ENCODE results near the gene TIAM1.

TIAM1 gene

GRCh38 chr21:31367801-31368200, 23.7 kb upstream of the TIAM1 start:
- Mint-ChIP-seq H3K36me3 (ENCODE audit: low read depth) (no peaks in the 10 kb centered on the region), H3K4me1 (ENCODE audit: low read depth) (peaks cover 13% of the 10 kb centered on the region), H3K27ac (no peak overlapping the region), H3K27me3 (peaks cover 3% of the 10 kb centered on the region), H3K4me3 (no peak overlapping the region), H3K9me3 (no peaks in the 10 kb centered on the region)
- intact Hi-C loops (cut with micrococcal nuclease): no loop called here

GRCh38 chr21:31366825-31367224, 22.8 kb upstream of the TIAM1 start:
- H3K9me3 Mint-ChIP-seq: no peaks in the 10 kb centered on the region
- H3K36me3 Mint-ChIP-seq (ENCODE audit: low read depth): no peaks in the 10 kb centered on the region
- H3K4me3 Mint-ChIP-seq: no peak overlapping the region
- intact Hi-C loops (cut with micrococcal nuclease): no loop called here
- peaks cover 13% of the 10 kb centered on the region for H3K4me1 Mint-ChIP-seq (ENCODE audit: low read depth)
- H3K27me3 Mint-ChIP-seq: peaks cover 2% of the 10 kb centered on the region
- H3K27ac Mint-ChIP-seq: no peak overlapping the region

GRCh38 chr21:31364253-31364945, 20.3 kb upstream of the TIAM1 start:
- Mint-ChIP-seq H3K27ac (no peak overlapping the region), H3K4me1 (ENCODE audit: low read depth) (peaks cover 13% of the 10 kb centered on the region), H3K36me3 (ENCODE audit: low read depth) (no peaks in the 10 kb centered on the region), H3K27me3 (peaks cover 2% of the 10 kb centered on the region), H3K4me3 (no peak overlapping the region), H3K9me3 (peaks cover 6% of the 10 kb centered on the region)
- intact Hi-C loops (cut with micrococcal nuclease): no loop called here

GRCh38 chr21:31363720-31364119, 19.7 kb upstream of the TIAM1 start:
- Mint-ChIP-seq H3K4me1 (ENCODE audit: low read depth) (peaks cover 13% of the 10 kb centered on the region), H3K9me3 (peaks cover 9% of the 10 kb centered on the region), H3K27me3 (peaks cover 2% of the 10 kb centered on the region), H3K27ac (no peak overlapping the region), H3K36me3 (ENCODE audit: low read depth) (no peaks in the 10 kb centered on the region), H3K4me3 (no peak overlapping the region)
- intact Hi-C loops (cut with micrococcal nuclease): no loop called here

GRCh38 chr21:31360717-31361116, 16.7 kb upstream of the TIAM1 start:
- Mint-ChIP-seq H3K9me3 (peaks cover 9% of the 10 kb centered on the region), H3K27me3 (peaks cover 5% of the 10 kb centered on the region), H3K36me3 (ENCODE audit: low read depth) (no peaks in the 10 kb centered on the region), H3K4me1 (ENCODE audit: low read depth) (peaks cover 13% of the 10 kb centered on the region), H3K4me3 (no peak overlapping the region), H3K27ac (no peak overlapping the region)
- intact Hi-C loops (cut with micrococcal nuclease): no loop called here

GRCh38 chr21:31358158-31358557, 14.1 kb upstream of the TIAM1 start:
- Mint-ChIP-seq H3K9me3 (peaks cover 9% of the 10 kb centered on the region), H3K4me1 (ENCODE audit: low read depth) (peaks cover 8% of the 10 kb centered on the region), H3K27me3 (peaks cover 12% of the 10 kb centered on the region), H3K36me3 (ENCODE audit: low read depth) (no peaks in the 10 kb centered on the region), H3K27ac (no peak overlapping the region), H3K4me3 (no peak overlapping the region)
- intact Hi-C loops (cut with micrococcal nuclease): no loop called here

- Mint-ChIP-seq H3K4me1 (ENCODE audit: low read depth) (peaks cover 8% of the 10 kb centered on the region), H3K27ac (no peak overlapping the region), H3K27me3 (peaks cover 9% of the 10 kb centered on the region), H3K9me3 (peaks cover 9% of the 10 kb centered on the region), H3K4me3 (no peak overlapping the region), H3K36me3 (ENCODE audit: low read depth) (no peaks in the 10 kb centered on the region)
- intact Hi-C loops (cut with micrococcal nuclease): no loop called here
Measured at GRCh38 chr21:31356440-31356839, 12.4 kb upstream of the TIAM1 start.

- Mint-ChIP-seq H3K27ac (no peak overlapping the region), H3K27me3 (peaks cover 11% of the 10 kb centered on the region), H3K9me3 (peaks cover 16% of the 10 kb centered on the region), H3K4me1 (ENCODE audit: low read depth) (peaks cover 8% of the 10 kb centered on the region), H3K36me3 (ENCODE audit: low read depth) (no peaks in the 10 kb centered on the region), H3K4me3 (no peak overlapping the region)
- intact Hi-C loops (cut with micrococcal nuclease): loop anchor here (5.0 kb wide), 1 partner anchor 87 kb away; no protein-coding TSS in a partner anchor
Measured at GRCh38 chr21:31354604-31355443, 10.8 kb upstream of the TIAM1 start.

GRCh38 chr21:31354122-31354521, 10.1 kb upstream of the TIAM1 start:
- Mint-ChIP-seq H3K9me3 (peaks cover 9% of the 10 kb centered on the region), H3K27me3 (peaks cover 11% of the 10 kb centered on the region), H3K36me3 (ENCODE audit: low read depth) (no peaks in the 10 kb centered on the region), H3K27ac (no peak overlapping the region), H3K4me3 (no peak overlapping the region), H3K4me1 (ENCODE audit: low read depth) (peaks cover 8% of the 10 kb centered on the region)
- intact Hi-C loops (cut with micrococcal nuclease): loop anchor here (5.0 kb wide), 1 partner anchor 88 kb away; no protein-coding TSS in a partner anchor

- no peak overlapping the region for H3K4me3 Mint-ChIP-seq
- no peaks in the 10 kb centered on the region for H3K36me3 Mint-ChIP-seq (ENCODE audit: low read depth)
- H3K27ac Mint-ChIP-seq: no peak overlapping the region
- H3K27me3 Mint-ChIP-seq: peaks cover 11% of the 10 kb centered on the region
- peaks cover 9% of the 10 kb centered on the region for H3K9me3 Mint-ChIP-seq
- intact Hi-C loops (cut with micrococcal nuclease): loop anchor here (5.0 kb wide), 1 partner anchor 89 kb away; no protein-coding TSS in a partner anchor
- peaks cover 8% of the 10 kb centered on the region for H3K4me1 Mint-ChIP-seq (ENCODE audit: low read depth)
Measured at GRCh38 chr21:31352836-31353235, 8.8 kb upstream of the TIAM1 start.

- Mint-ChIP-seq H3K4me3 (no peak overlapping the region), H3K27me3 (peaks cover 14% of the 10 kb centered on the region), H3K27ac (no peak overlapping the region), H3K4me1 (ENCODE audit: low read depth) (peaks cover 8% of the 10 kb centered on the region), H3K36me3 (ENCODE audit: low read depth) (no peaks in the 10 kb centered on the region), H3K9me3 (peaks cover 9% of the 10 kb centered on the region)
- intact Hi-C loops (cut with micrococcal nuclease): loop anchor here (5.0 kb wide), 1 partner anchor 90 kb away; no protein-coding TSS in a partner anchor
Measured at GRCh38 chr21:31351960-31352359, 7.9 kb upstream of the TIAM1 start.

GRCh38 chr21:31351438-31351837, 7.4 kb upstream of the TIAM1 start:
- intact Hi-C loops (cut with micrococcal nuclease): loop anchor here (5.0 kb wide), 1 partner anchor 91 kb away; no protein-coding TSS in a partner anchor
- peaks cover 14% of the 10 kb centered on the region for H3K27me3 Mint-ChIP-seq
- H3K4me1 Mint-ChIP-seq (ENCODE audit: low read depth): peaks cover 8% of the 10 kb centered on the region
- H3K4me3 Mint-ChIP-seq: no peak overlapping the region
- peaks cover 9% of the 10 kb centered on the region for H3K9me3 Mint-ChIP-seq
- H3K27ac Mint-ChIP-seq: no peak overlapping the region
- no peaks in the 10 kb centered on the region for H3K36me3 Mint-ChIP-seq (ENCODE audit: low read depth)

GRCh38 chr21:31349208-31349607, 5.1 kb upstream of the TIAM1 start:
- Mint-ChIP-seq H3K27ac (no peak overlapping the region), H3K36me3 (ENCODE audit: low read depth) (peaks cover under 1% of the 10 kb centered on the region), H3K9me3 (peaks cover 9% of the 10 kb centered on the region), H3K4me1 (ENCODE audit: low read depth) (peaks cover 7% of the 10 kb centered on the region), H3K27me3 (peaks cover 6% of the 10 kb centered on the region), H3K4me3 (no peak overlapping the region)
- intact Hi-C loops (cut with micrococcal nuclease): no loop called here

GRCh38 chr21:31348188-31348587, 4.1 kb upstream of the TIAM1 start:
- intact Hi-C loops (cut with micrococcal nuclease): no loop called here

More at GRCh38 chr21:31348188-31348587, 4.1 kb upstream of the TIAM1 start:
- no peak overlapping the region for H3K27ac Mint-ChIP-seq
- H3K4me3 Mint-ChIP-seq: no peak overlapping the region
- peaks cover 9% of the 10 kb centered on the region for H3K9me3 Mint-ChIP-seq
- peaks cover 10% of the 10 kb centered on the region for H3K36me3 Mint-ChIP-seq (ENCODE audit: low read depth)
- peaks cover 6% of the 10 kb centered on the region for H3K27me3 Mint-ChIP-seq
- peaks cover 17% of the 10 kb centered on the region for H3K4me1 Mint-ChIP-seq (ENCODE audit: low read depth)
